Activated T-helper 2 cell treated with anti-CD3 and anti-CD28 coated beads, Interferon-gamma antibody, Interleukin-2, Interleukin-4, amounts not matched to agents 10 μg/mL and 5 μg/mL and 100 μg/mL, durations not matched to agents 14 hours and 24 hours and 36 hours (primary cell): ENCODE measurements around the gene PIEZO2. TPM values are rescaled to one million over a fixed set of nuclear protein-coding genes. Genes with fewer than 3 reads are reported as not detected.

Experiments
- DNase-seq: peaks from one replicate; pipeline ENCODE4 v3.0.0; 2021; ENCODE audit warnings: low spot score
- H3K27ac Mint-ChIP-seq: one replicate; pipeline ENCODE4 v1.8.0; 2021; ENCODE audit warnings: mixed read lengths
- H3K27me3 Mint-ChIP-seq: one replicate; pipeline ENCODE4 v1.8.0; 2021; ENCODE audit warnings: low read depth, mixed read lengths
- H3K36me3 Mint-ChIP-seq: one replicate; pipeline ENCODE4 v1.8.0; 2021; ENCODE audit warnings: low read depth, mixed read lengths
- H3K4me1 Mint-ChIP-seq: one replicate; pipeline ENCODE4 v1.8.0; 2021; ENCODE audit warnings: low read depth, mixed read lengths
- H3K4me3 Mint-ChIP-seq: one replicate; pipeline ENCODE4 v1.8.0; 2021; ENCODE audit warnings: low read depth, mild to moderate bottlenecking, moderate library complexity, mixed read lengths
- H3K9me3 Mint-ChIP-seq: one replicate; pipeline ENCODE4 v1.8.0; 2021; ENCODE audit warnings: mixed read lengths
- intact Hi-C: fragments of 100-400 bp; cut with micrococcal nuclease; formaldehyde crosslinking; loops from one replicate; pipeline ENCODE4 v1.15.1; 2023
- total RNA-seq: library from RNA; stranded (reverse); gene quantifications from 2 replicates; pipeline ENCODE4 v1.2.3, GENCODE V29; 2022

PIEZO2 gene
- total RNA-seq, 1 donor from 2014 or later = not detected

DNA sequence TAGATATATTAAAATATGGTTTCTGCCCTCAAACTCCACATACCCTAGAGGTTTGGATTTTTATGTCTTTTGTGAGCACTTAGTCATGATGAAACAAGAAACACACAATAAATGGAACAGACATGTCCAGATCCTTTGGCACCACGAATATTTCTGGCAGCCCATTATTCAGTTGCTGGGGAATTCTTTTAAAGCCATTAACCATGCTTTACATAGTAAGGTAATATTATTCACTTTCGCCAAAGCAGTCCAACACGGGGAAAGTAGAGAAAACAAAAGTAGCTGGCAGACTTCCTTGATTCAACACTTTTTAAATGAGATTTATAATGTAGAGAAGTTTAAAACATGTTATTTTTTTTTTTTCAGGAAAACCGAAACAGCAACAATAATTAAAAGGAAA lies 235.4 kb downstream of the PIEZO2 start:
- Mint-ChIP-seq H3K27ac (no peak overlapping the region), H3K36me3 (no peaks in the 10 kb centered on the region), H3K4me3 (no peak overlapping the region), H3K4me1 (no peaks in the 10 kb centered on the region), H3K9me3 (no peaks in the 10 kb centered on the region), H3K27me3 (no peaks in the 10 kb centered on the region)
- intact Hi-C loops = no loop called here
- DNase-seq = no peak

DNA sequence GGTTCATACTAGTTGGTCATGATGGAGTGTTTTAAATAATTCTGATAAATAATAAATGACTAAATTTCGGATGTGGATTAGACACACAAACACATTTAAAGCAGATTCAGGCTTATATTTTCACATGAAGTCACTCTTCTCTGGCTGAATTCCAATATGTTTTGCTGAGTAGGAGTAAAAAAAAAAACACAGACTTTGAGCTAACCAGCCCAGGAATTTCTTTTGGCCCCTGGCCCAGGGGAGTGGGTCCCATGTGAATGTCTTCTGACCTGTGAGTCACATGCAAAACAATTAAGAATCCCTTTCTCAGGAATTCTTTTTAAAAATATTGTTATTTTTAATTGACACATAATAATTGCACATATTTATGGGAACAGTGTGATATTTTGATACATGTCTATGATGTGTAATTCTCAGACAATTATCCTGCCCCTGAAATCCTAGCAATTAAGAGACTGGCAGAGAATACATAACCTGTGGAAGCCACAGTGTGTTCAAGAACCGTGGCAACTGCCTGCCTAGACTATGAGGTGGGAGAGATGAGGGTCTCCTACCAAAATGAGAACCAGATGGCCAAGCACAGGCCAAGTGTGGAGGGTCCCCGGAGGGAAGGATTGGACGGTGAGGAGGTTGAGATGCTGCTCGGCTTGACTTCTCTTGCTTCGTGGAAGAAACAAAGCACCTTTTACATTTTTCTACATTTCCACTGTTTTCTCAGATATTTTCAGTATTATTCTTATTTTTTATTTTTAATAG lies 236.4 kb downstream of the PIEZO2 start:
- Mint-ChIP-seq H3K27me3 (no peaks in the 10 kb centered on the region), H3K27ac (no peak overlapping the region), H3K4me3 (no peak overlapping the region), H3K4me1 (no peaks in the 10 kb centered on the region), H3K36me3 (no peaks in the 10 kb centered on the region), H3K9me3 (no peaks in the 10 kb centered on the region)
- intact Hi-C loops = no loop called here
- DNase-seq = no peak

DNA sequence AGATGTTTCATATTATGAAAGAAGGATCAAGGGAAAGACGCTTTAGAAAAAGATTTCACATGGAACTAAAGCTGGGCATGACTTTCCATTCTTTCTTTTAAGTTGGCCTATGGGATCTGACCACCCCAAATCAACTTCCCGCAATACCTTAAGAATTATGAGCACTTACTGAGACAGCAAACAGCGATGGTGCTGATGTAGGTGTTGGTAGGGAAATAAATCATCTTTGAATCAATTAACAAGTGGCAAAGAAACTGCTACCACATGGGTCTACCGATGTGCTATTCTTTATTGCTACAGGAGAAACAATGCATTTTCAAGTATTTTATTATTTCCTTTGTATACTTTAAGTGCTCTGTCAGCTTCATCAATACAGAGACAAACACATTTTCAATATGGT lies 239.6 kb downstream of the PIEZO2 start:
- H3K4me3 Mint-ChIP-seq = no peak overlapping the region
- no peaks in the 10 kb centered on the region for H3K27me3 Mint-ChIP-seq
- no peaks in the 10 kb centered on the region for H3K4me1 Mint-ChIP-seq
- no peaks in the 10 kb centered on the region for H3K36me3 Mint-ChIP-seq
- no peak for DNase-seq
- H3K9me3 Mint-ChIP-seq = no peaks in the 10 kb centered on the region
- H3K27ac Mint-ChIP-seq = no peak overlapping the region
- intact Hi-C loops = no loop called here

DNA sequence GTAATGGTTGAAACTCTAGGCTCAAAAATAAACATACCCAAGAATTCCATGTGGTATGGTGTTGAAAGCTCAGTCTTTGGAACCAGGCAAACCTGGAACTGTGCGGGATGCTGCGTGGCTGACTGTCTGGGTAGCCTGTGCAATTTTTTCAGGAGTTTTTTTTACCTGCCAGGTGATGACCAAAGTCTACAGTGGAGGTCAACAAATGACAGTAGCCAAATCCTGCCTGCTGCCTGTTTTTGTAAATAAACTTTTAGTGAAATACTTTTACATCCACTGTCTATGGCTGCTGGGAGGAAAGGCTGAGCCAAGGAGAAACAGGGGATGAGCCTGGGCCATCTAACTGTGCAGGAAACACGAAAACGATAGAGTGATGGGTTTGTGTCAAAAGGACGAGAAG lies 240.6 kb downstream of the PIEZO2 start:
- no peak for DNase-seq
- Mint-ChIP-seq H3K4me3 (no peak overlapping the region), H3K4me1 (no peaks in the 10 kb centered on the region), H3K36me3 (no peaks in the 10 kb centered on the region), H3K27me3 (no peaks in the 10 kb centered on the region), H3K27ac (no peak overlapping the region), H3K9me3 (no peaks in the 10 kb centered on the region)
- intact Hi-C loops = no loop called here

DNA sequence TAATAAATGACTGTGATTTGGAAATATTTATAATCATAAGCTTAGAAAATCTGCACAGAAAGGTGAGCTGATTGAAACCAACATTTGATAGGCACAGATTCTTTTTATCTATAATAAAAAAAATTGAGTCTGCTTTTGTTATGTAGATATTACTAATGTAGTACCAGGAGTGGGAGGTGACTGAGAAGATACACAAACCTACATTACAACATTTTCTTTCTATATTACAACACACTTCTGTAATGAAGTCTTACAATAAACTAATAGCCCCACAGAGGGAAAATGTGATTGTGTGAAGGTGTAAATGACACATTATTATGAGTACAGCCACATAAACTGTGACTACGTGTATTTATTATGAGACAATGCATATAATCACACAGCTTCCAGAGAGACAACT lies 241.6 kb downstream of the PIEZO2 start:
- Mint-ChIP-seq H3K9me3 (no peaks in the 10 kb centered on the region), H3K36me3 (no peaks in the 10 kb centered on the region), H3K27me3 (no peaks in the 10 kb centered on the region), H3K4me3 (no peak overlapping the region), H3K27ac (no peak overlapping the region), H3K4me1 (no peaks in the 10 kb centered on the region)
- intact Hi-C loops = no loop called here
- DNase-seq = no peak

DNA sequence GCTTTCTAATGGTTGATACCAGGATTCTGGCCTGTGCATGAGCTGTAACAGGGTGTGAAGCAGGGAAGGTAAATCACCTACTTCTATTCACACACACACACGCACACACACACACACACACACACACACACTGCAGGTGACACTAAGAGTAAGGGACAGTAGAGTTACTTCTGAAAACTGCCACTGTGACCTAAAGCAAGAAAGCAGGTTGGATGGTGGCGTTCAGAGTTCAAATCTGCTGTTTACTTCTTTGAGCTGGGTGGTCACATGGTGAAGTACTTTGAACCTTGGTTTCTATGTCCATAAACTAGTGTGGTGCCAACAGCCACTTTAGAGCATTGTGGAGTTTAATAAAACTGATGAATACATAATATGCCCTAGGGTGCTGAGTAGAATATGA lies 248.0 kb downstream of the PIEZO2 start:
- no peaks in the 10 kb centered on the region for H3K27me3 Mint-ChIP-seq

DNA sequence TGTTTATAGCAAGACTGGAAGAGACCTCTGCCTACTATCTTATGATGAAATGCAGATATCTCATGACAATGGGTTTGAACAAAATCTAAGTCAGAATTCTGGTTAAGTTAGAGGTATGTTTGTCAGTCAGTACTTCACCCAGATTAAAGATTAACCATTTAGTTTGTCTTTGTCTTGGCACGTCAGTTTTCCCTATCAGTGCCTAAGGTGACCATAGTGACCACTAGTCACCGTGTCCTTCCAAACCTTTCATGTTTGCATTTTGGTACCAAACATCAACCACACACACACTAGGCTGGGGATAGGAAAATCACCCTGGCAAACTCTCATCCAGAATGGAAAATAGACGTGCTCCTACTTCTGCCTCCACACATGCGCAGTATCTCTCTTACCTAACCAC lies 248.9 kb downstream of the PIEZO2 start:
- no peaks in the 10 kb centered on the region for H3K4me1 Mint-ChIP-seq
- no peak for DNase-seq
- no peaks in the 10 kb centered on the region for H3K27me3 Mint-ChIP-seq
- no peak overlapping the region for H3K4me3 Mint-ChIP-seq
- H3K27ac Mint-ChIP-seq = no peak overlapping the region
- no peaks in the 10 kb centered on the region for H3K36me3 Mint-ChIP-seq
- intact Hi-C loops = no loop called here
- H3K9me3 Mint-ChIP-seq = no peaks in the 10 kb centered on the region

More for the DNA sequence above, 248.0 kb downstream of the PIEZO2 start:
- H3K9me3 Mint-ChIP-seq = no peaks in the 10 kb centered on the region
- H3K36me3 Mint-ChIP-seq = no peaks in the 10 kb centered on the region
- H3K4me1 Mint-ChIP-seq = no peaks in the 10 kb centered on the region
- DNase-seq = no peak
- no peak overlapping the region for H3K27ac Mint-ChIP-seq
- intact Hi-C loops = no loop called here
- H3K4me3 Mint-ChIP-seq = no peak overlapping the region

DNA sequence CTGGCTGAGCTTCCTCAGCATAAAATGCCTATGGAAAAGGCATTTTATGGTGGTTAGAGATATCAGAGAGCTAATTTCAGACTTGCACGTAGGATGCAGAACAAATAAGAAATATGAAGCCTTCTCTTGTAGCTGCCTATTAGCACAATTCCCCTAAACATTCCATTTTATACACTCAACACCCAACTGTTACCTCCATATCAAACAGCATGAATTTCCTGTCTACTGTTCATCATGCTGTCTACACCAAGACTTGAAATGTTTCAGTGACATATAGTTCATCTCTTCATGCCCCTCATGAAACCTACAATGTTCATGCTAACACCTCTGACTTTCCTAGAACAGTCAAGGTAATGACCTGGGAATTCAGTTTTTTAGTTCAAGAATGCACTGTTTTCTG lies 249.9 kb downstream of the PIEZO2 start:
- intact Hi-C loops = no loop called here
- H3K4me3 Mint-ChIP-seq = no peak overlapping the region
- H3K4me1 Mint-ChIP-seq = no peaks in the 10 kb centered on the region
- H3K9me3 Mint-ChIP-seq = no peaks in the 10 kb centered on the region
- no peaks in the 10 kb centered on the region for H3K36me3 Mint-ChIP-seq
- no peak overlapping the region for H3K27ac Mint-ChIP-seq
- H3K27me3 Mint-ChIP-seq = no peaks in the 10 kb centered on the region
- DNase-seq = no peak

DNA sequence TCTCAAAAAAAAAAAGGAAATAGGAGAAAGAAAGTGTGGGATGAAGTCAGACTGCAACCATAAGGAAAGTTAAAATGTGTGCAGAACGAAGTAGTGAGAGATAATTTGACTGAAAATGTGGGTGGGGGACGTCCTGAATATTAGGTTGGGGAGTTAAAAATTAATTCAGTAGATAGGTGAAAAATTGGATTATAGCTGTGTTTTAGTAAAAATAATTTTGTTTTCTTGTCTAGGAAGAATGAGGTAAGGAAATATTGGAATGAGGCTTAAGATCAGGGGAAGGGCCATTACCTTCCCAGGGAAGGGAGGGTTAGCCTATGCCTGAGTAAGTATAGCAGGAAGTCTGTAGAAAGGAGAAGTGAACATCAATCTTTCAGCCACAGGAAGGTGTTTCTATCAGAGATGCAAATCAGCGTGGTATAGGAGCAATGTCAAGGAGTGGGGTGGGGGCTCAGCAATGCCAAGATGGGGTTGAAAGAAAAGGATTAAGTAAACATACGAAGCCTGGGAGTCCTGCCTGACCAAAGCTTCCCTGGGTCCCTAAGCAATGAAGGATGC lies 250.9 kb downstream of the PIEZO2 start:
- Mint-ChIP-seq H3K36me3 (no peaks in the 10 kb centered on the region), H3K27ac (no peak overlapping the region), H3K27me3 (no peaks in the 10 kb centered on the region), H3K4me1 (no peaks in the 10 kb centered on the region), H3K9me3 (no peaks in the 10 kb centered on the region), H3K4me3 (no peak overlapping the region)
- no peak for DNase-seq
- intact Hi-C loops = no loop called here

DNA sequence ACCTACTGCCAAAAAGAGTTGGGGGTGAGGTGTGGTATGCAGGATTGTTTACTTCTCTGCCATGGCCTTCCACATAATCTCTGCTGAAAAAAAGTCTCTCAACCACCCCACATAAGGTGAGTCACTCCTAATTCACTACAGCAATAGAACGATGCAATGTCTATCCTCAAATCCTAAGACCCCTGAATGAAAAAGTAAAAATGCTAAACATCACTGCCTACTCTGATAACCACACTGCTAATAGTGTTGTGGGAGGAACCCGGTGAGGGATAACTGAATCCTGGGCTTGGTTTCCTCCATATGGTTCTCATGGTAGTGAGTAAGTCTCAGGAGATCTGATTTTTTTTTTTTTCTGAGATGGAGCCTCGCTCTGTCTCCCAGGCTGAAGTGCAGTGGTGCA lies 252.5 kb downstream of the PIEZO2 start:
- no peak overlapping the region for H3K4me3 Mint-ChIP-seq
- DNase-seq = no peak
- H3K36me3 Mint-ChIP-seq = no peaks in the 10 kb centered on the region
- no peaks in the 10 kb centered on the region for H3K27me3 Mint-ChIP-seq
- no peak overlapping the region for H3K27ac Mint-ChIP-seq
- no peaks in the 10 kb centered on the region for H3K4me1 Mint-ChIP-seq
- H3K9me3 Mint-ChIP-seq = no peaks in the 10 kb centered on the region
- intact Hi-C loops = no loop called here

DNA sequence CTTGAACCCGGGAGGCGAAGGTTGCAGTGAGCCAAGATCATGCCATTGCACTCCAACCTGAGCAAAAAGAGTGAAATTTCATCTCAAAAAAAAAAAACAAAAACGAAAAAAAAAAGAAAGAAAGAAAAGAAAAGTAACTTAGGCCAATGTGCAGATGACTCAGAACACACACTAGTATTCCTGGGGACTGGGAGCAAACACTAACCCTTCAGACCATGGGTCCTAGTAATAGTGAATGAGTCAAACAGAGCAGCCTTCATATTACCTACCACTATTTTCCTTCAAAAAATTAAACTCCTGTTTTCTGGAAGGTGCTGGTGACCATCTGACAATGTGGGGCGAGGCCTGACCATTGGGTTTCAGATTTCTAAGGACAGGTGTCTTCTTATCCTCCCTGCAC lies 253.4 kb downstream of the PIEZO2 start:
- no peak for DNase-seq
- Mint-ChIP-seq H3K36me3 (no peaks in the 10 kb centered on the region), H3K9me3 (no peaks in the 10 kb centered on the region), H3K27ac (no peak overlapping the region), H3K27me3 (no peaks in the 10 kb centered on the region), H3K4me1 (no peaks in the 10 kb centered on the region), H3K4me3 (no peak overlapping the region)
- intact Hi-C loops = no loop called here

DNA sequence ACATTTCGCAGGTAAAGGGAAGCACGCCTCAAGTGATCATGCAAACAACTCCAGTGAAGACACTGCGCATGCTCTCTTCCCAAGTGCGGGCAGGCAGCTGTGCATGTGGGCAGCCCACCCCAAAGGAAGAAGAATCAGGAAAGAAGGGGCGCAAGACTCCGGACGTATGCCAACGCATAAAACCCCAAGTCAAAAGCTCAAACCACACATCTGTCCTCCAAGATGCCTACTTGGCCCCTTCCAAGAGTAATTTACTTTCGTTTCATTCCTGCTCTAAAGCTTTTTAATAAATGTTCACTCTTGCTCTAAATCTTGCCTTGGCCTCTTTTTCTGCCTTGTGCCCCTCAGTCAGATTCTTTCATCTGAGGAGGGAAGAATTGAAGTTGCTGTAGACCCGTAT lies 254.9 kb downstream of the PIEZO2 start:
- H3K4me1 Mint-ChIP-seq = no peaks in the 10 kb centered on the region
- no peaks in the 10 kb centered on the region for H3K9me3 Mint-ChIP-seq
- H3K4me3 Mint-ChIP-seq = no peak overlapping the region
- no peaks in the 10 kb centered on the region for H3K27me3 Mint-ChIP-seq
- no peak overlapping the region for H3K27ac Mint-ChIP-seq
- DNase-seq = no peak
- intact Hi-C loops = no loop called here
- H3K36me3 Mint-ChIP-seq = no peaks in the 10 kb centered on the region

DNA sequence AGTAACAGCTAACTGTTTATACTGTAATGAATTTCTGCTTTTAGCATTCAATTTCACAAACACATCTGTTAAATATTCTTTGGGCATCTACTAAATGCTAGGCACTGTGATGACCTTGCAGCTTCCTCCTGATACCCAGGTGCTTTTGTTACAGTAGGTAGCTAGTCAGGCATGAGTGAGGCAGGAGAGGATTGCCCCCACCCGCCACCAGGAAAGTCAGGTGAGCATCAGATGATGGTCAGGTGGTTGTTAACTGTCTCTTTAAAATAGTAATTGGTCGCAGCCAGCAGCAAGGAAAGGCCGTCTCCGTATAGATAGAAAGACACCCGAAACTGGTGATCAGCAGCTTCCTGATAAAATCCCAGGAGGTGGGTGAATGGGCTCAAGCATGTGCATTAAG lies 255.6 kb downstream of the PIEZO2 start:
- Mint-ChIP-seq H3K4me1 (no peaks in the 10 kb centered on the region), H3K27ac (no peak overlapping the region), H3K9me3 (no peaks in the 10 kb centered on the region), H3K4me3 (no peak overlapping the region), H3K36me3 (no peaks in the 10 kb centered on the region), H3K27me3 (no peaks in the 10 kb centered on the region)
- no peak for DNase-seq
- intact Hi-C loops = no loop called here

DNA sequence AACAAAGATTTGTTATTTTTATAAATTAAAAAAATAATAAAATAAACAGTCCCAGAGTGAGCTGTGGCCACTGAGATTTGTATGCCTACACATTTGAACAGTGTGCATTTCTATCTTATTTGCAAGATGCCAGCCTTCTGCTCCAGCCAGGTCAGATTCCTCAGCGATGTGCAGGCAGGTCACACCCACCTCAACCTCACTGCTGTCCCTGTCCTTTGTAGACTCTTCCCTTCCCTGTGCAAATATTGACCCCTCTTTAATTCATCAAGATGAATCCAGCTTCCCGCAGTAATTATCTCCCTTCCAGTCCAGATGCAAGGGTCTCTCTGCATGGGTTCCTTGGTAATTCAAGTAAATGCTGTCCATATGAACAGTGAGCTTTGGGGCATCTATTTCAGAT lies 256.2 kb downstream of the PIEZO2 start:
- no peaks in the 10 kb centered on the region for H3K9me3 Mint-ChIP-seq
- no peaks in the 10 kb centered on the region for H3K27me3 Mint-ChIP-seq
- H3K4me1 Mint-ChIP-seq = no peaks in the 10 kb centered on the region
- no peaks in the 10 kb centered on the region for H3K36me3 Mint-ChIP-seq
- DNase-seq = no peak
- no peak overlapping the region for H3K27ac Mint-ChIP-seq
- intact Hi-C loops = no loop called here
- H3K4me3 Mint-ChIP-seq = no peak overlapping the region
